HepG2 (cell line): Measurements from ENCODE around the gene SMTNL1. TPM values are rescaled to one million over a fixed set of nuclear protein-coding genes. Genes with fewer than 3 reads are reported as not detected.

Source experiments
- BRF2 ChIP-seq: sonication (generic); formaldehyde crosslinking; IDR thresholded peaks from 2 replicates; pipeline ENCODE4 v1.8.1; 2022; ENCODE audit warnings: mild to moderate bottlenecking, missing genetic modification reagents
- HCFC1 ChIP-seq: fragments of 150-350 bp; IDR thresholded peaks from 2 replicates; pipeline ENCODE4 v1.6.1; 2014; ENCODE audit warnings: low read depth, low read length
- NCOA1 ChIP-seq: sonication (generic); formaldehyde crosslinking; IDR thresholded peaks from 2 replicates; pipeline ENCODE4 v1.9.0; 2021; ENCODE audit warnings: missing genetic modification reagents
- NR2F1 ChIP-seq, 2 experiments: fragments of 450-650 bp in 1 of 2; formaldehyde crosslinking in 1 of 2; IDR thresholded peaks; 2 replicates each; pipeline versions ENCODE4 v1.5.0 to v1.6.1; 2016 to 2020; ENCODE audit warnings: mild to moderate bottlenecking in 1 of 2, missing compliant biosample characterization in 1 of 2, missing genetic modification reagents in 1 of 2, moderate library complexity in 1 of 2
- NR2F6 ChIP-seq, 2 experiments: IDR thresholded peaks; 2 replicates each; pipeline ENCODE4 v1.6.1; 2016; ENCODE audit warnings: antibody characterized with exemption in 1 of 2, mild to moderate bottlenecking in 1 of 2
- RAD21 ChIP-seq: fragments of 450-650 bp; formaldehyde crosslinking; IDR thresholded peaks from 2 replicates; pipeline ENCODE4 v1.5.0; 2020; ENCODE audit warnings: mild to moderate bottlenecking
- ZIK1 ChIP-seq: sonication (generic); formaldehyde crosslinking; IDR thresholded peaks from 2 replicates; pipeline ENCODE4 v1.5.0; 2020; ENCODE audit warnings: mild to moderate bottlenecking, low read depth, missing genetic modification reagents, borderline replicate concordance
- ZNF20 ChIP-seq: sonication (generic); formaldehyde crosslinking; IDR thresholded peaks from 2 replicates; pipeline ENCODE4 v1.4.0; 2020; ENCODE audit warnings: mild to moderate bottlenecking, moderate library complexity, missing genetic modification reagents
- ZNF616 ChIP-seq: sonication (generic); formaldehyde crosslinking; IDR thresholded peaks from 2 replicates; pipeline ENCODE4 v1.5.0; 2020; ENCODE audit warnings: low read depth, mild to moderate bottlenecking, missing genetic modification reagents
- ZNF775 ChIP-seq: sonication (generic); formaldehyde crosslinking; IDR thresholded peaks from 2 replicates; pipeline ENCODE4 v1.4.0; 2020; ENCODE audit warnings: missing genetic modification reagents, mild to moderate bottlenecking, moderate library complexity, borderline replicate concordance
- ZSCAN20 ChIP-seq: sonication (generic); formaldehyde crosslinking; IDR thresholded peaks from 2 replicates; pipeline ENCODE4 v1.4.0; 2020; ENCODE audit warnings: missing genetic modification reagents, mild to moderate bottlenecking, borderline replicate concordance
- polyA plus RNA-seq, 8 experiments: library from polyadenylated mRNA; depleted of rRNA in 3 of 8; stranded (reverse) in 7 of 8; unstranded in 1 of 8; fragments of >200 nt; fragmentation: Illumina TruSeq in 4 of 8; extraction: Trizol in 4 of 8; gene quantifications; 2 replicates each; pipeline versions ENCODE4 v1.2.1 to v1.2.3, GENCODE V29; 2011 to 2016; ENCODE audit warnings: low read depth in 4 of 8, missing spikeins in 1 of 8, mixed read lengths in 1 of 8; ENCODE audit not compliant: insufficient read depth in 1 of 8
- total RNA-seq, 5 experiments: library from RNA; depleted of rRNA; stranded (reverse); fragments of >200 nt; fragmentation: Illumina TruSeq; extraction: Trizol; gene quantifications; 2 replicates each; pipeline ENCODE4 v1.2.3, GENCODE V29; 2016; ENCODE audit warnings: low read depth in 1 of 5
- TF ChIP-seq, protein P1 (sequence below), 2 experiments: sonication (generic) in 1 of 2; formaldehyde crosslinking in 1 of 2; IDR thresholded peaks; 2 replicates each; pipeline versions ENCODE4 v1.6.1 to v1.9.0; 2014 to 2022; ENCODE audit warnings: antibody characterized with exemption in 1 of 2, borderline replicate concordance in 1 of 2, inconsistent platforms in 1 of 2, low read depth in 1 of 2, missing genetic modification reagents in 1 of 2
- TF ChIP-seq, protein P2 (sequence below): sonication (generic); formaldehyde crosslinking; conservative IDR thresholded peaks from 2 replicates; pipeline ENCODE4 v1.4.0; 2020; ENCODE audit warnings: missing genetic modification reagents
- TF ChIP-seq, protein P3 (sequence below): sonication (generic); formaldehyde crosslinking; conservative IDR thresholded peaks from 2 replicates; pipeline ENCODE4 v1.4.0; 2020; ENCODE audit warnings: mild to moderate bottlenecking, missing genetic modification reagents, moderate library complexity

SMTNL1 gene
- total and polyA plus RNA-seq, 2 of the 13 experiments (the other 11 are each of a cell fraction or from before 2014, with no cell fraction given) = 0.04 TPM; not detected in 1

GRCh38 chr11:57514538-57515331 lies 22.7 kb upstream of the SMTNL1 start (continued):
- TF ChIP-seq, protein P1, sequence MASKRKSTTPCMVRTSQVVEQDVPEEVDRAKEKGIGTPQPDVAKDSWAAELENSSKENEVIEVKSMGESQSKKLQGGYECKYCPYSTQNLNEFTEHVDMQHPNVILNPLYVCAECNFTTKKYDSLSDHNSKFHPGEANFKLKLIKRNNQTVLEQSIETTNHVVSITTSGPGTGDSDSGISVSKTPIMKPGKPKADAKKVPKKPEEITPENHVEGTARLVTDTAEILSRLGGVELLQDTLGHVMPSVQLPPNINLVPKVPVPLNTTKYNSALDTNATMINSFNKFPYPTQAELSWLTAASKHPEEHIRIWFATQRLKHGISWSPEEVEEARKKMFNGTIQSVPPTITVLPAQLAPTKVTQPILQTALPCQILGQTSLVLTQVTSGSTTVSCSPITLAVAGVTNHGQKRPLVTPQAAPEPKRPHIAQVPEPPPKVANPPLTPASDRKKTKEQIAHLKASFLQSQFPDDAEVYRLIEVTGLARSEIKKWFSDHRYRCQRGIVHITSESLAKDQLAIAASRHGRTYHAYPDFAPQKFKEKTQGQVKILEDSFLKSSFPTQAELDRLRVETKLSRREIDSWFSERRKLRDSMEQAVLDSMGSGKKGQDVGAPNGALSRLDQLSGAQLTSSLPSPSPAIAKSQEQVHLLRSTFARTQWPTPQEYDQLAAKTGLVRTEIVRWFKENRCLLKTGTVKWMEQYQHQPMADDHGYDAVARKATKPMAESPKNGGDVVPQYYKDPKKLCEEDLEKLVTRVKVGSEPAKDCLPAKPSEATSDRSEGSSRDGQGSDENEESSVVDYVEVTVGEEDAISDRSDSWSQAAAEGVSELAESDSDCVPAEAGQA (IDR thresholded peaks at IDR 0.05; ENCODE audit: low read depth) = no peak
- TF ChIP-seq, protein P1 (CRISPR knock-in tag; IDR thresholded peaks at IDR 0.05; ENCODE audit: borderline replicate concordance) = no peak
- TF ChIP-seq NCOA1 (no peak), ZIK1 (no peak), ZSCAN20 (no peak), ZNF616 (CRISPR knock-in tag) (no peak; the same call in 1 of the 2 replicates), NR2F6 (IDR thresholded peaks at IDR 0.05) (peak; percentile 56), NR2F6 (CRISPR knock-in tag; IDR thresholded peaks at IDR 0.05) (peak; percentile 11; the same call in 1 of the 2 replicates), RAD21 (CRISPR knock-in tag) (no peak), ZNF20 (no peak; the same call in none of the 2 replicates), BRF2 (CRISPR knock-in tag) (no peak), ZNF775 (CRISPR knock-in tag) (no peak), NR2F1 (CRISPR knock-in tag; IDR thresholded peaks at IDR 0.05) (peak; percentile 22 to 31; a peak in 2 of 4 replicates), HCFC1 (no peak)
- TF ChIP-seq, protein P2, sequence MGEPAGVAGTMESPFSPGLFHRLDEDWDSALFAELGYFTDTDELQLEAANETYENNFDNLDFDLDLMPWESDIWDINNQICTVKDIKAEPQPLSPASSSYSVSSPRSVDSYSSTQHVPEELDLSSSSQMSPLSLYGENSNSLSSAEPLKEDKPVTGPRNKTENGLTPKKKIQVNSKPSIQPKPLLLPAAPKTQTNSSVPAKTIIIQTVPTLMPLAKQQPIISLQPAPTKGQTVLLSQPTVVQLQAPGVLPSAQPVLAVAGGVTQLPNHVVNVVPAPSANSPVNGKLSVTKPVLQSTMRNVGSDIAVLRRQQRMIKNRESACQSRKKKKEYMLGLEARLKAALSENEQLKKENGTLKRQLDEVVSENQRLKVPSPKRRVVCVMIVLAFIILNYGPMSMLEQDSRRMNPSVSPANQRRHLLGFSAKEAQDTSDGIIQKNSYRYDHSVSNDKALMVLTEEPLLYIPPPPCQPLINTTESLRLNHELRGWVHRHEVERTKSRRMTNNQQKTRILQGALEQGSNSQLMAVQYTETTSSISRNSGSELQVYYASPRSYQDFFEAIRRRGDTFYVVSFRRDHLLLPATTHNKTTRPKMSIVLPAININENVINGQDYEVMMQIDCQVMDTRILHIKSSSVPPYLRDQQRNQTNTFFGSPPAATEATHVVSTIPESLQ = no peak
- TF ChIP-seq, protein P3, sequence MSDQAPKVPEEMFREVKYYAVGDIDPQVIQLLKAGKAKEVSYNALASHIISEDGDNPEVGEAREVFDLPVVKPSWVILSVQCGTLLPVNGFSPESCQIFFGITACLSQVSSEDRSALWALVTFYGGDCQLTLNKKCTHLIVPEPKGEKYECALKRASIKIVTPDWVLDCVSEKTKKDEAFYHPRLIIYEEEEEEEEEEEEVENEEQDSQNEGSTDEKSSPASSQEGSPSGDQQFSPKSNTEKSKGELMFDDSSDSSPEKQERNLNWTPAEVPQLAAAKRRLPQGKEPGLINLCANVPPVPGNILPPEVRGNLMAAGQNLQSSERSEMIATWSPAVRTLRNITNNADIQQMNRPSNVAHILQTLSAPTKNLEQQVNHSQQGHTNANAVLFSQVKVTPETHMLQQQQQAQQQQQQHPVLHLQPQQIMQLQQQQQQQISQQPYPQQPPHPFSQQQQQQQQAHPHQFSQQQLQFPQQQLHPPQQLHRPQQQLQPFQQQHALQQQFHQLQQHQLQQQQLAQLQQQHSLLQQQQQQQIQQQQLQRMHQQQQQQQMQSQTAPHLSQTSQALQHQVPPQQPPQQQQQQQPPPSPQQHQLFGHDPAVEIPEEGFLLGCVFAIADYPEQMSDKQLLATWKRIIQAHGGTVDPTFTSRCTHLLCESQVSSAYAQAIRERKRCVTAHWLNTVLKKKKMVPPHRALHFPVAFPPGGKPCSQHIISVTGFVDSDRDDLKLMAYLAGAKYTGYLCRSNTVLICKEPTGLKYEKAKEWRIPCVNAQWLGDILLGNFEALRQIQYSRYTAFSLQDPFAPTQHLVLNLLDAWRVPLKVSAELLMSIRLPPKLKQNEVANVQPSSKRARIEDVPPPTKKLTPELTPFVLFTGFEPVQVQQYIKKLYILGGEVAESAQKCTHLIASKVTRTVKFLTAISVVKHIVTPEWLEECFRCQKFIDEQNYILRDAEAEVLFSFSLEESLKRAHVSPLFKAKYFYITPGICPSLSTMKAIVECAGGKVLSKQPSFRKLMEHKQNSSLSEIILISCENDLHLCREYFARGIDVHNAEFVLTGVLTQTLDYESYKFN (CRISPR knock-in tag) = peak; percentile 81
